SK-N-SH (cell line): ENCODE measurements around the gene CHCHD3. TPM values are rescaled to one million over a fixed set of nuclear protein-coding genes. Genes with fewer than 3 reads are reported as not detected.

ENCODE experiments used
- CTCF ChIA-PET: fragments of 300-600, 350-600 bp; formaldehyde crosslinking; extraction: SDS; loops from one replicate; lab custom pipeline; 2021; lab: Yijun Ruan, JAX
- POLR2A ChIA-PET: fragments of 350-600 bp; sonication (Branson Sonifier 250); formaldehyde crosslinking; extraction: SDS; loops from one replicate; lab custom pipeline; 2020; ENCODE audit warnings: antibody characterized with exemption, inconsistent platforms; lab: Yijun Ruan, JAX
- DNase-seq: peaks from one replicate; pipeline ENCODE4 v3.0.0; 2012
- H2AFZ ChIP-seq: fragments of 200-600 bp; sonication (generic); 2 replicates; pipeline ENCODE4 v1.8.1; 2016; ENCODE audit warnings: antibody characterized with exemption, mild to moderate bottlenecking, low read depth
- H3F3A ChIP-seq: fragments of 200-600 bp; sonication (generic); replicated peaks from 2 replicates; pipeline ENCODE3; 2016; ENCODE audit warnings: antibody characterized with exemption, mild to moderate bottlenecking; ENCODE audit not compliant: insufficient read depth
- H3K27ac ChIP-seq, 2 experiments: fragments of 200-500 bp in 1 of 2; fragments of 200-600 bp in 1 of 2; sonication (Bioruptor generic) in 1 of 2; sonication (generic), shearing (Covaris generic) in 1 of 2; 2 replicates each; pipeline versions ENCODE4 v1.5.1 to v1.6.1; 2014 to 2016; ENCODE audit warnings: low read depth in 2 of 2, inconsistent platforms in 1 of 2, low read length in 1 of 2, mild to moderate bottlenecking in 1 of 2, mixed read lengths in 1 of 2
- H3K27me3 ChIP-seq: fragments of 200-600 bp; sonication (generic), shearing (Covaris generic); 2 replicates; pipeline ENCODE4 v1.6.1; 2016; ENCODE audit warnings: mixed run types; ENCODE audit not compliant: insufficient read depth
- H3K36me3 ChIP-seq, 2 experiments: fragments of 200-500 bp in 1 of 2; fragments of 200-600 bp in 1 of 2; sonication (Bioruptor generic) in 1 of 2; sonication (generic) in 1 of 2; replicated peaks in 1 of 2; 2 replicates each; pipeline versions ENCODE3 to v1.5.1; 2014 to 2016; ENCODE audit warnings: low read length in 1 of 2, mild to moderate bottlenecking in 1 of 2; ENCODE audit not compliant: insufficient read depth in 2 of 2, control insufficient read depth in 1 of 2
- H3K4me1 ChIP-seq, 2 experiments: fragments of 200-500 bp in 1 of 2; fragments of 200-600 bp in 1 of 2; sonication (Bioruptor generic) in 1 of 2; sonication (generic), shearing (Covaris generic) in 1 of 2; 2 replicates each; pipeline versions ENCODE4 v1.5.1 to v1.6.1; 2014 to 2016; ENCODE audit warnings: low read depth in 1 of 2, low read length in 1 of 2, mixed run types in 1 of 2; ENCODE audit not compliant: insufficient read depth in 2 of 2, control insufficient read depth in 1 of 2
- H3K4me2 ChIP-seq: fragments of 200-600 bp; sonication (generic), shearing (Covaris generic); 2 replicates; pipeline ENCODE4 v1.6.1; 2017; ENCODE audit warnings: mixed run types
- H3K4me3 ChIP-seq, 2 experiments: fragments of 200-500 bp in 1 of 2; fragments of 200-600 bp in 1 of 2; sonication (Bioruptor generic) in 1 of 2; sonication (generic), shearing (Covaris generic) in 1 of 2; 2 replicates each; pipeline versions ENCODE4 v1.5.1 to v1.8.1; 2014 to 2016; ENCODE audit warnings: low read depth in 2 of 2, inconsistent platforms in 1 of 2, low read length in 1 of 2, mild to moderate bottlenecking in 1 of 2, mixed read lengths in 1 of 2, moderate library complexity in 1 of 2
- H3K79me2 ChIP-seq: fragments of 200-600 bp; sonication (generic); 2 replicates; pipeline ENCODE4 v1.8.1; 2017; ENCODE audit warnings: mild to moderate bottlenecking; ENCODE audit not compliant: insufficient read depth
- H3K9ac ChIP-seq: fragments of 200-600 bp; sonication (generic); 2 replicates; pipeline ENCODE4 v1.6.1; 2017; ENCODE audit warnings: mixed run types
- H3K9me2 ChIP-seq: fragments of 200-600 bp; sonication (generic); 2 replicates; pipeline ENCODE4 v1.6.1; 2017; ENCODE audit warnings: mixed run types
- H3K9me3 ChIP-seq: fragments of 200-600 bp; sonication (generic); 2 replicates; pipeline ENCODE4 v1.6.1; 2017; ENCODE audit warnings: mixed run types, mild to moderate bottlenecking, moderate library complexity
- H4K20me1 ChIP-seq: fragments of 200-600 bp; sonication (generic); 2 replicates; pipeline ENCODE4 v1.6.1; 2017; ENCODE audit warnings: mild to moderate bottlenecking, mixed run types; ENCODE audit not compliant: insufficient read depth
- FOXJ3 ChIP-seq: sonication (generic); formaldehyde crosslinking; IDR thresholded peaks from 2 replicates; pipeline ENCODE4 v1.5.1; 2020; ENCODE audit warnings: mild to moderate bottlenecking, missing genetic modification reagents
- FOXM1 ChIP-seq: IDR thresholded peaks from 2 replicates; pipeline ENCODE4 v1.4.0; 2012; ENCODE audit warnings: low read depth, mild to moderate bottlenecking
- GATA2 ChIP-seq: sonication (generic); formaldehyde crosslinking; IDR thresholded peaks from 2 replicates; pipeline ENCODE4 v1.5.0; 2020; ENCODE audit warnings: mild to moderate bottlenecking, missing genetic modification reagents
- RXRA ChIP-seq: IDR thresholded peaks from 2 replicates; pipeline ENCODE4 v1.4.0; 2012; ENCODE audit warnings: low read depth, mild to moderate bottlenecking, borderline replicate concordance
- TAF1 ChIP-seq: IDR thresholded peaks from 2 replicates; pipeline ENCODE4 v1.6.1; 2012; ENCODE audit warnings: low read depth, mild to moderate bottlenecking, low read length, moderate library complexity, borderline replicate concordance
- TCF12 ChIP-seq: IDR thresholded peaks from 2 replicates; pipeline ENCODE4 v1.4.0; 2012
- WGBS: methylation state at CpG from one replicate; pipeline ENCODE4 v1.1.6; 2017; ENCODE audit warnings: low lambda C conversion rate; 5-methylcytosine and 5-hydroxymethylcytosine counted together
- polyA plus RNA-seq, 3 experiments: library from polyadenylated mRNA; depleted of rRNA; stranded (reverse); fragments of >200 nt; gene quantifications; 2 replicates each; pipeline ENCODE4 v1.2.3, GENCODE V29; 2012
- TF ChIP-seq, protein P1 (sequence below): IDR thresholded peaks from 2 replicates; pipeline ENCODE4 v1.6.1; 2012; ENCODE audit warnings: mild to moderate bottlenecking, low read depth, low read length, moderate library complexity
- TF ChIP-seq, protein P2 (sequence below): fragments of 200-600 bp; sonication (generic); IDR thresholded peaks from 2 replicates; pipeline ENCODE4 v1.6.1; 2017; ENCODE audit warnings: antibody characterized with exemption, mild to moderate bottlenecking, moderate library complexity
- TF ChIP-seq, protein P3 (sequence below): fragments of 150-350 bp; IDR thresholded peaks from 2 replicates; pipeline ENCODE4 v1.6.1; 2016; ENCODE audit warnings: mild to moderate bottlenecking, low read depth, low read length
- TF ChIP-seq, protein P4 (sequence below): IDR thresholded peaks from 2 replicates; pipeline ENCODE4 v1.4.0; 2012; ENCODE audit warnings: low read depth, borderline replicate concordance

The CHCHD3 gene
- polyA plus RNA-seq, 1 of the 3 experiments (the other 2 are of a cell fraction), result 97.1 TPM

DNA sequence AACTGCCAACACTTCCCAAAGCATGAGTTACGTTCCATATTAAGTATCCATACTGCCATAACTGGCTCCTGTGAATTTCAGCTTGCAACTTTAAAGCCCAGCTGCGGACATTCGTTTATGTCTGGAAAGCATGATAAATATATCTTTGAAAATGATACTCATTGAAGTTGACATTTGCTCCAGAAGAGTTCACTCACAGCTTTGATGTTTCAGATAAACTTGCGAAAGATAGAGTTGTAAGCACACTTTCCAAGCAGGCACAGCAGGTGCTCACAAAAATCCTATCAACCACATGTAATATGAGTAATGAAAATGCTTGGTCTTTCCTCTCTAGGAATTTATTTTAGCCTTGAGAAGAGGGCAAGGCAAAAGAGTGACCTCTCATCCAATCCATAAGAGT, 4.5 kb downstream of the CHCHD3 start:
- no peak for TF ChIP-seq FOXJ3 (CRISPR knock-in tag)
- TF ChIP-seq TAF1, result no peak
- TF ChIP-seq RXRA, result no peak
- TF ChIP-seq, protein P1, sequence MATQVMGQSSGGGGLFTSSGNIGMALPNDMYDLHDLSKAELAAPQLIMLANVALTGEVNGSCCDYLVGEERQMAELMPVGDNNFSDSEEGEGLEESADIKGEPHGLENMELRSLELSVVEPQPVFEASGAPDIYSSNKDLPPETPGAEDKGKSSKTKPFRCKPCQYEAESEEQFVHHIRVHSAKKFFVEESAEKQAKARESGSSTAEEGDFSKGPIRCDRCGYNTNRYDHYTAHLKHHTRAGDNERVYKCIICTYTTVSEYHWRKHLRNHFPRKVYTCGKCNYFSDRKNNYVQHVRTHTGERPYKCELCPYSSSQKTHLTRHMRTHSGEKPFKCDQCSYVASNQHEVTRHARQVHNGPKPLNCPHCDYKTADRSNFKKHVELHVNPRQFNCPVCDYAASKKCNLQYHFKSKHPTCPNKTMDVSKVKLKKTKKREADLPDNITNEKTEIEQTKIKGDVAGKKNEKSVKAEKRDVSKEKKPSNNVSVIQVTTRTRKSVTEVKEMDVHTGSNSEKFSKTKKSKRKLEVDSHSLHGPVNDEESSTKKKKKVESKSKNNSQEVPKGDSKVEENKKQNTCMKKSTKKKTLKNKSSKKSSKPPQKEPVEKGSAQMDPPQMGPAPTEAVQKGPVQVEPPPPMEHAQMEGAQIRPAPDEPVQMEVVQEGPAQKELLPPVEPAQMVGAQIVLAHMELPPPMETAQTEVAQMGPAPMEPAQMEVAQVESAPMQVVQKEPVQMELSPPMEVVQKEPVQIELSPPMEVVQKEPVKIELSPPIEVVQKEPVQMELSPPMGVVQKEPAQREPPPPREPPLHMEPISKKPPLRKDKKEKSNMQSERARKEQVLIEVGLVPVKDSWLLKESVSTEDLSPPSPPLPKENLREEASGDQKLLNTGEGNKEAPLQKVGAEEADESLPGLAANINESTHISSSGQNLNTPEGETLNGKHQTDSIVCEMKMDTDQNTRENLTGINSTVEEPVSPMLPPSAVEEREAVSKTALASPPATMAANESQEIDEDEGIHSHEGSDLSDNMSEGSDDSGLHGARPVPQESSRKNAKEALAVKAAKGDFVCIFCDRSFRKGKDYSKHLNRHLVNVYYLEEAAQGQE, result no peak
- no peak for TF ChIP-seq GATA2 (CRISPR knock-in tag)
- TF ChIP-seq, protein P2, sequence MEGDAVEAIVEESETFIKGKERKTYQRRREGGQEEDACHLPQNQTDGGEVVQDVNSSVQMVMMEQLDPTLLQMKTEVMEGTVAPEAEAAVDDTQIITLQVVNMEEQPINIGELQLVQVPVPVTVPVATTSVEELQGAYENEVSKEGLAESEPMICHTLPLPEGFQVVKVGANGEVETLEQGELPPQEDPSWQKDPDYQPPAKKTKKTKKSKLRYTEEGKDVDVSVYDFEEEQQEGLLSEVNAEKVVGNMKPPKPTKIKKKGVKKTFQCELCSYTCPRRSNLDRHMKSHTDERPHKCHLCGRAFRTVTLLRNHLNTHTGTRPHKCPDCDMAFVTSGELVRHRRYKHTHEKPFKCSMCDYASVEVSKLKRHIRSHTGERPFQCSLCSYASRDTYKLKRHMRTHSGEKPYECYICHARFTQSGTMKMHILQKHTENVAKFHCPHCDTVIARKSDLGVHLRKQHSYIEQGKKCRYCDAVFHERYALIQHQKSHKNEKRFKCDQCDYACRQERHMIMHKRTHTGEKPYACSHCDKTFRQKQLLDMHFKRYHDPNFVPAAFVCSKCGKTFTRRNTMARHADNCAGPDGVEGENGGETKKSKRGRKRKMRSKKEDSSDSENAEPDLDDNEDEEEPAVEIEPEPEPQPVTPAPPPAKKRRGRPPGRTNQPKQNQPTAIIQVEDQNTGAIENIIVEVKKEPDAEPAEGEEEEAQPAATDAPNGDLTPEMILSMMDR, result no peak
- TF ChIP-seq, protein P3, sequence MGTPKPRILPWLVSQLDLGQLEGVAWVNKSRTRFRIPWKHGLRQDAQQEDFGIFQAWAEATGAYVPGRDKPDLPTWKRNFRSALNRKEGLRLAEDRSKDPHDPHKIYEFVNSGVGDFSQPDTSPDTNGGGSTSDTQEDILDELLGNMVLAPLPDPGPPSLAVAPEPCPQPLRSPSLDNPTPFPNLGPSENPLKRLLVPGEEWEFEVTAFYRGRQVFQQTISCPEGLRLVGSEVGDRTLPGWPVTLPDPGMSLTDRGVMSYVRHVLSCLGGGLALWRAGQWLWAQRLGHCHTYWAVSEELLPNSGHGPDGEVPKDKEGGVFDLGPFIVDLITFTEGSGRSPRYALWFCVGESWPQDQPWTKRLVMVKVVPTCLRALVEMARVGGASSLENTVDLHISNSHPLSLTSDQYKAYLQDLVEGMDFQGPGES, result no peak
- TF ChIP-seq FOXM1, result no peak
- no peak for TF ChIP-seq TCF12
- POLR2A ChIA-PET, result no interaction called here

DNA sequence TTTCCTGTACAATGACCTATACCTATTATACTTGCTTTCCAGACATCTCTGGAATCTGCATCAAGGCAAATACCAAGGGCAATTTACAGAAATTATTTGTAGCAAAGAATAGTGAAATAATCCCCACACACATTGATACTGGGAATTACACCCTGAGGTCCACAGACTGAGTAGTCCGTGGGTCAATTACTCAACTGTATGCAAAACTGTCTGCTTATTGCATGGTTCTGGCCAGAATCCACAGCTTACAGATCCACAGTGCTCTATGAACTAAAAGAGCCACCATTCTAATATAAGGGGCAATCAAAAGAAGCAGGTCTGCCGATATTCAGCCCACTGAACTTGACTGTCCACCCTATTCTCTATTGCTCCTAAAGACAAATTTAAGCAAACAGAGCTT, 5.7 kb downstream of the CHCHD3 start:
- H4K20me1 ChIP-seq, result peaks cover 52% of the 10 kb centered on the region
- H3K9me3 ChIP-seq, result no peaks in the 10 kb centered on the region
- POLR2A ChIA-PET, result no interaction called here
- H3K27ac ChIP-seq, result no peak overlapping the region
- TF ChIP-seq, protein P4, sequence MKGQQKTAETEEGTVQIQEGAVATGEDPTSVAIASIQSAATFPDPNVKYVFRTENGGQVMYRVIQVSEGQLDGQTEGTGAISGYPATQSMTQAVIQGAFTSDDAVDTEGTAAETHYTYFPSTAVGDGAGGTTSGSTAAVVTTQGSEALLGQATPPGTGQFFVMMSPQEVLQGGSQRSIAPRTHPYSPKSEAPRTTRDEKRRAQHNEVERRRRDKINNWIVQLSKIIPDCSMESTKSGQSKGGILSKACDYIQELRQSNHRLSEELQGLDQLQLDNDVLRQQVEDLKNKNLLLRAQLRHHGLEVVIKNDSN, result no peak
- TF ChIP-seq, all 33 proteins: peak for 0
- Histone ChIP-seq H3K4me2 (no peak overlapping the region), H3K4me1 (peaks cover 5 to 26% of the 10 kb centered on the region in 2 experiments; a peak in 3 of 4 replicates), H3K79me2 (peaks cover 99% of the 10 kb centered on the region), H3K9me2 (no peaks in the 10 kb centered on the region), H3K4me3 (no peak overlapping the region), H3K36me3 (peaks cover 21 to 27% of the 10 kb centered on the region in 2 experiments), H2AFZ (no peak overlapping the region), H3F3A (no peaks in the 10 kb centered on the region), H3K9ac (no peak overlapping the region), H3K27me3 (no peaks in the 10 kb centered on the region)
- CTCF ChIA-PET, result interaction anchor here (1.4 kb wide), 1 partner anchor 268 kb away, joined by 3 read pairs; no protein-coding TSS in a partner anchor
- WGBS, result 95% methylated on average over 2 of the region's 2 CpGs
- no peak for DNase-seq

More for the DNA sequence above, 4.5 kb downstream of the CHCHD3 start:
- CTCF ChIA-PET, result interaction anchor here (1.0 kb wide), 1 partner anchor 26 kb away, joined by 5 read pairs; no protein-coding TSS in a partner anchor
- H3K9me2 ChIP-seq, result no peaks in the 10 kb centered on the region
- peaks cover 46% of the 10 kb centered on the region for H4K20me1 ChIP-seq
- 94% methylated on average over 4 of the region's 4 CpGs for WGBS
- no peak overlapping the region for H3K9ac ChIP-seq
- H3K4me2 ChIP-seq, result no peak overlapping the region
- H3K9me3 ChIP-seq, result no peaks in the 10 kb centered on the region
- no peaks in the 10 kb centered on the region for H3F3A ChIP-seq
- no peak overlapping the region for H3K4me3 ChIP-seq
- H3K79me2 ChIP-seq, result peaks cover 93% of the 10 kb centered on the region
- DNase-seq, result no peak
- no peaks in the 10 kb centered on the region for H3K27me3 ChIP-seq
- no peak overlapping the region for H3K27ac ChIP-seq
- H3K4me1 ChIP-seq, result peaks cover 5 to 28% of the 10 kb centered on the region in 2 experiments; a peak in 3 of 4 replicates
- H2AFZ ChIP-seq, result no peak overlapping the region
- H3K36me3 ChIP-seq, result peaks cover 21 to 27% of the 10 kb centered on the region in 2 experiments
